Stimulated activated CD4-positive, alpha-beta T cell treated with anti-CD3 and anti-CD28 coated beads, Interleukin-4, amount 100 ng/mL, for 1 hour (primary cell): ENCODE data around the gene PRXL2A.
A peak's percentile ranks its signal among the peaks of the same experiment; 100 is the strongest.

ENCODE experiments used
- DNase-seq: peaks from one replicate; pipeline ENCODE4 v3.0.0-alpha.2; 2020

The PRXL2A gene

DNA sequence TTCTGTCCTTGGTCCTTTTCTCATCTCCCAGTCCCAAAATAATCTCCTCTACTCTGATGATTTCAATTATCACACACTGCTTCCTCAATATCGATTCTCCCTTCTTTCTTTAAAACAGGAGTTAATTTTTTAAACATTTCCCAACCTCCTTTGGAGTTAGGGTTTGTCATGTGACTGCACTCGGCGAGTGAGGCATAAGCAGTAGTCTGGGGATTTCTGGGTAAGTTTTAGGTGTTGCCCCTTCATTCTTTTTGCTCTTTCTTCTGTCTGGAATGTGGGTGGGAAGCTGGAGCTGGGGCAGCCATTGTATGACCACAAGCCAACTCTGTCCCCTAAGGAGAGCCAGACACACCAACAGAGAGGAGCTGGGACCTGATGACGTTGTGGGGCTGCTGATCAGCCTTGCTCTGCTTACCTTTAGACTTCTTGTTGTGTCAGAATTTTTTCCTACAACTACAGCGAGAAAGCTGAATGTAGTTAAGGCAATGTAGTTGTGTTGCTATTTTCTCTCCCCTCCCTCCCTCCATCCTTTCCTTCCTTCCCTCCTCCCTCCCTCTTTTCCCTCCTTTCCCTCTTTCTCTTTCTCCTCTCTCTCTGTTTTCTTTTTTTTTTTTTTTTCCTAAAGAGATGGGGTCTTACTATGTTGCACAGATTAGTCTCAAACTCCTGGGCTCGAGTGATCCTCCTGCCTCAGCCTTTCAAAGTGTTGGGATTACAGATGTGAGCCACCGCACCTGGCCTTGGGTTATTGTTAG is 39.3 kb downstream of the PRXL2A start:
- DNase-seq, result no peak

DNA sequence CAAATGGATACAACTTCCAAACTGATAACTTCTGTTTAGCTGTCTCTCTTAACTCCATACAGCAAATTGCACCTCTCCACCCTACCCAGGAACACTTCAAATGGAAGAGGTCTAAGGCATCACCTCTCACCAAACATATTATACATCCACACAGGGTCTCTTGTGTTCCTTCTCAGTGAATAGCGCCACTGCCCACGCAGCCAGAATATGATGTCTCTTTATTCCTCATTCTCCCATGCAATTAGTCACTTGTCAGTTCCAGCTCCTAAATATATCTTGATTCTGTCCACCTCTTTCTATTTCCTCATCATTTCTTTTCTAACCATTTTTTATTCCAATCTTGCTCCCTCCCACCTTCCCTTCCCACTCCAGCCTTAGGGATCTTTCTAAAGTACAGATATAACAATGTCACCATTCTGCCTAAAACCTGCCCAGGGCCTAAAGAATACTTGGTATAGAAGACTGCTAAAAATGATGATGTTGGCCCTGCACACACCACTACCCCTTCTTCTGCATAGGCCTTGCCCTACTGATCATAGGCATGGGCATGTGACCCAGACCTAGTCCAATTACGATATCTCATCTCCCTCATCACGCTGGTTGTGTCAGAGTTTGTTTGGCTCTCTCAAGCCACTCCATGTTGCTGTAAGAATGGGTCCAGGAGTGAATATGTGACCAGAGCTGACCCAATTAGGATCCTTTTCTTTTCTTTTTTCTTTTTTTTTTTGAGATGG is 40.0 kb downstream of the PRXL2A start:
- DNase-seq, result no peak

DNA sequence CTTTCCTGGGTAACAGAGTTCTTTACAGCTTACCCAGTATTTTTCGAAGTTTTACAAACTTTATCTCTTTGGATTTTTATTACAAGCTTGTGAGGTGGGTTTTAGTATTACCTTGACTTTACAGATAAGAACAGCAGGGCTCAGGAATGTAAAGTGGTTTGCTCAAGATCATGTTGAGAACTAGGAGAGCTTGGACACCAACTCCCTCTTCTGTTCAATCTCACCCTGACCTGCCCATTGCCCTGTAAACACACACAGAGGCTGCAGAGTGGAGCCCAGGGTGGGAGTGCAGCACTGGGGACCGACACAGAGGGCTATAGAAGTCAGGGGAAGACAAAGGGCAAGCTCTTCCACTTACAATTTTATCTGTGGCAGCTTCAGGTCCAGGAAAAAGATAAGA is 41.2 kb downstream of the PRXL2A start:
- DNase-seq, result no peak

- no peak for DNase-seq
Observed at GRCh38 chr10:80451132-80451531, 42.8 kb downstream of the PRXL2A start.

- no peak for DNase-seq
Observed at GRCh38 chr10:80452069-80452468, 43.7 kb downstream of the PRXL2A start.

- DNase-seq, result no peak
Observed at GRCh38 chr10:80452640-80453039, 44.3 kb downstream of the PRXL2A start.

DNA sequence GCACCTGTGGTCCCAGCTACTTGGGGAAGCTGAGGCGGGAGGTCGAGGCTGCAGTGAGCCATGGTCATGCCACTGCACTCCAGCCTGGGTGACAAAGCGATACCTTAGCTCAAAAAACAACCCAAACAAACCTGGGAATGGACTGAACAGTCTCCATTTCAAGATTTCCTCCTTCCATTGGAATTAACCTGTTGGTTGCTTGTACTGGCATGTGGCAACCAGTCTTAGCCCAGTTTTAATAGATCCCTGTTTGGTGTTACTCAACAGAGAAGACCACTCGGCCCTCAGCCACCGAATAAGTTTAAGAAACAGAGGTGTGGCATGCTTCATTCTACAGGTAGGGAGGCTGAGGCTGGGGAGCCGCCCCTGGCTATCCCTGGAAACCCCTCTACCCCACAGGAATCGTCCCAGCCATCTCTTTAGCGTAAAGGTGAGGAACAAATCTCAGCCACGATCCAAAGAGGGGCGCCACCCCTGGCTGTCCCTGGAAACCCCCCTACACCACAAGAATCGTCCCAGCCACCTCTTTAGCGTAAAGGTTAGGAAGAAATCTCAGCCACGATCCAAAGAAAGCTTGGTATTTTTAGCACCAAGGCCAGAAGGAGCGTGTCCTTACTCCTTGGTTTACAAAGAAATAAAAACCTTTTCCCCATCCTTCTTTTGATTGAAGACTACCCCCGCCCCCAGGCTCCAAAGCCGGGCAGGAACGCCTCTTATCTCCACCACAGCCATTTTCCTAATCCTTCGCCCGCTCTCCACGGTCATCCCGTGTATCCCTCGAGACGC is 44.9 kb downstream of the PRXL2A start:
- no peak for DNase-seq

GRCh38 chr10:80453842-80454512 is 45.6 kb downstream of the PRXL2A start, which contains the start of gene TSPAN14:
Gene TSPAN14 (plus strand): TSS chr10:80454310. CDS start chr10:80489234, 34,924 bp downstream.
- DNase-seq, result peak; percentile 77

DNA sequence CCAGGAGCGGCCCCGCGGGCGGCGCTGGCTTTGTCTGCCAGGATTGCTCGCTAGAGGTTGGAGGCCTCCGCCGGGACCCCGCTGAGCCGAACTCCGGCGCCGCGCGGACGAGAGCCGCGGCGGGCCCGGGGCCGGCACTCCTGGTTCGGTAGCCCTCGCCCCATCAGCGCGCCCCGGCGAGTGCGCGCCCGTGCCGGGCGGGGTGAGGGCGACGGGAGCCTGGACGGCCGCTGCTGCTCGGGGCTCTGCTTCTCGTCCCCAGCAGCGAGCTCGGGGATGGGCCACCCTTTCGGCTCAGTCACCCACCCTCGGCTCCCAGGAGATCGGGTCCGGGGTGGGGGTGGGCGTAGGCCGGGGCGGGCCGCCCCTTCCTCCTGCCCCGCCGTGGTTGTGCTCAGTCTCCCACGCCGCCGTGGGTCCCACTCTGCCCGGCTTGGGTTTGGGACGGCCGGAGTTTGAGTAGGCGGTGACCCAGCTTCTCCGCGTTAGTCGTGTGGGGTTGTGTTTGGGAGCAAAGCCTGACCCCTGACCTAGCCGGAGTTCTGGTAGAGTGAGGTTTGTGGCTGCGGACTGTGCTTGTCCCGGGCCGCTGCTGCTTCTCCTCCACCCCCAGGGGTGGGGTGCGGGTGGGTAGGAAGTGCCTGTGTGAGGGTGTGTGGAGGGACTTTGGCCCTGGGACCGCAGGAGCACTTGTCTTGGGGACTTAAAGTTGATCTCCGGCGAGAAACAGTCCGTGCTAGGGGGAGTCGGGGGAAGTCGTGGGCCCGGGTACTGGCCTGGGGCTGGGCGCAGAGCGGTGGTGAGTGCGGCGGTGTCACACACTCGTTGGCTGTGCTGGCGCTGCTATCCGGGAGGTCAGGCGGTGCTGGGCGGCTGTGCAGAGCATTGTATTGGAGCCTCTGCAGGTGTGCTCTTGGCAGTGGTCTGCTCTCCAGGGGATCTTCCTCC is 46.4 kb downstream of the PRXL2A start:
- DNase-seq, result no peak

- DNase-seq, result no peak
Observed at GRCh38 chr10:80455461-80456349, 47.4 kb downstream of the PRXL2A start.

GRCh38 chr10:80457554-80458262 is 49.4 kb downstream of the PRXL2A start:
- no peak for DNase-seq

- DNase-seq, result no peak
Observed at GRCh38 chr10:80458263-80458625, 49.9 kb downstream of the PRXL2A start.

DNA sequence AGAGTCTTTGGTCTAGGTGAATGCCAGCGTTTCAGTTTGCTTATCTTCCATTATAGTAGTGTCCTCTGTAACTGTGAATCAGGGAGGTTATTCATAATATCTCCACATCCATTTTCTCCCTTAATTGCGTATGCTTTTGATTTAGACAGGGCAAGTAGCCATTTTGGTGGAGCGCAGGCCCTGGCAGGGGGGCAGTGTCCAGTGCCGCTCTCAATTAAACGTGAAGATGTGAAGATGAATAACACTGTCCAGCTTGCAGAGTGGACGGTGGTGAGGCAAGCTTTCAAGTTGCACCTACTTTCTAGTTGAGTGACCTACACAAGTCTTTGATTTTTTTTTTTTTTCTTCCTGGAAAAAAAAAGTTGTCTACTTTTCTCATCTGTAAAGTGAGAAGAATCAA is 50.3 kb downstream of the PRXL2A start:
- no peak for DNase-seq

DNA sequence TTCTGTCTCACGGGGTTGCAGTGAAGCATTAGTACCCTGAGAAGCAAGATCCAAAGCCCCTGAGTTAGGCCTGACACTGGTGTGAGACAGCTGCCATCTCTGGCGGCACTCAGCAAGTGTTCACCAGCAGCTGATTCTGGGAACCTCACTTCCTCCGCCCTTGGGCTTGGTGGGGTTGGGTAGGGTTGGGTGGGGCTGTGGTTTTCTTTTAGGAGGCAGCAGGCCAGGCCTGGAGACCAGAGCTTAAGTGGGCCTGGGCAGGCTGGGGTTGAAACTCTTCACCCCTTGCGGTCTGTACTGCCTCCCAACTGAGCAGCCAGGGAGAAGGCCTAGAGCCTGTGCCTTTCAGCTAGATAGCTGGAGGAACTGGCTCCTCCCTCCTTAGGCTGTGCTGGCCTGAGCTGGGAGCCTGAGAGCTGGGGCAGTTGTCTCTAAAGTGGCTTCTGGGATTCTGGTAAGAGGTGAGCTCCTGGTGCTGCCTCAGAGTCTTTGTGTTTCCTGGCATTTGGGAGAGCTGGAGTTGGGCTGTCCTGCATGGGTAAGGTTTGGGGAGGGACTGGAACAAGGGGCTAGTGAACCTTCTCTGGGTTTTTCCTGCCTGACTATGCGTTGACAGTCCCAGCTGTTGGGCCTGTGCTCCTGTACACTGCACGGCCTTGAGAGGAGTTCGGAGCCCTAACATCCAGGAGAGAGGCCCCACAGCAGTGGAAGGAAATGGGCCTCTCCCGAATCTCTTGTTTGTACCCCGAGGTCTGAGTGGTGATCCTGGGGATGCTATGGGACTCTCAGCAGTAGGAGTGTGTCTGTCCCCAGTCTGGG is 50.9 kb downstream of the PRXL2A start:
- no peak for DNase-seq

- DNase-seq, result no peak
Observed at GRCh38 chr10:80460399-80461207, 52.3 kb downstream of the PRXL2A start.

- no peak for DNase-seq
Observed at GRCh38 chr10:80461208-80462183, 53.1 kb downstream of the PRXL2A start.
